Gastroesophageal sphincter (tissue), 3 donors: ENCODE data around the gene ENO3.

Experiments
- CTCF ChIP-seq, 4 experiments: fragments of 200-600 bp in 2 of 4; fragments of 450-650 bp in 2 of 4; sonication (generic) in 1 of 4; IDR thresholded peaks; one replicate each; pipeline ENCODE4 v1.5.1; 2017 to 2019; ENCODE audit warnings: antibody characterized with exemption in 4 of 4, mild to moderate bottlenecking in 2 of 4, moderate library complexity in 2 of 4
- EP300 ChIP-seq: sonication (generic); formaldehyde crosslinking; IDR thresholded peaks from one replicate; pipeline ENCODE4 v1.6.1; 2017; ENCODE audit warnings: antibody characterized with exemption, mild to moderate bottlenecking
- POLR2A ChIP-seq, 2 donors: fragments of 450-650 bp; IDR thresholded peaks; one replicate each; pipeline ENCODE4 v1.6.1; 2017; ENCODE audit warnings: antibody characterized with exemption in 2 of 2, mild to moderate bottlenecking in 2 of 2, moderate library complexity in 1 of 2
- POLR2AphosphoS5 ChIP-seq: sonication (generic); formaldehyde crosslinking; IDR thresholded peaks from one replicate; pipeline ENCODE4 v1.6.1; 2017; ENCODE audit warnings: antibody characterized with exemption

GRCh38 chr17:4942760-4943508, 8.0 kb upstream of the ENO3 start:
- TF ChIP-seq POLR2A (IDR thresholded peaks at IDR 0.05) (no peak), CTCF (IDR thresholded peaks at IDR 0.05) (no peak), EP300 (no peak), POLR2AphosphoS5 (no peak)
